Activated T-cell treated with anti-CD3 and anti-CD28 coated beads, Interleukin-2, amount 50 U/mL, for 72 hours (primary cell): ENCODE measurements around the gene RPUSD2. TPM values are rescaled to one million over a fixed set of nuclear protein-coding genes. Genes with fewer than 3 reads are reported as not detected.

Experiments
- ATAC-seq, 2 donors: fragments of 150-1000 bp; cut with Tn5 transposase; replicated peaks in 1 of 2; 2 replicates each; pipeline ENCODE4 v1.10.0; 2021; ENCODE audit warnings: moderate library complexity in 2 of 2, mild to moderate bottlenecking in 1 of 2
- DNase-seq, 2 donors: peaks; one replicate each; pipeline ENCODE4 v3.0.0; 2021 to 2022; ENCODE audit warnings: mixed read lengths in 1 of 2
- H3K27ac Mint-ChIP-seq: one replicate; pipeline ENCODE4 v1.8.0; 2022; ENCODE audit warnings: mild to moderate bottlenecking, moderate library complexity, mixed read lengths
- H3K27me3 Mint-ChIP-seq: one replicate; pipeline ENCODE4 v1.8.0; 2022; ENCODE audit warnings: low read depth, mixed read lengths
- H3K36me3 Mint-ChIP-seq, 2 donors: one replicate each; pipeline ENCODE4 v1.8.0; 2022; ENCODE audit warnings: mixed read lengths in 2 of 2, mild to moderate bottlenecking in 1 of 2; ENCODE audit not compliant: insufficient read depth in 2 of 2
- H3K4me1 Mint-ChIP-seq: one replicate; pipeline ENCODE4 v1.8.0; 2022; ENCODE audit warnings: low read depth, mixed read lengths
- H3K4me3 Mint-ChIP-seq, 2 donors: one replicate each; pipeline ENCODE4 v1.8.0; 2022; ENCODE audit warnings: mild to moderate bottlenecking in 2 of 2, mixed read lengths in 2 of 2, moderate library complexity in 2 of 2
- H3K9me3 Mint-ChIP-seq, 2 donors: one replicate each; pipeline ENCODE4 v1.8.0; 2022; ENCODE audit warnings: mixed read lengths in 2 of 2
- total RNA-seq, 2 donors: library from RNA; stranded (reverse); gene quantifications; one replicate each; pipeline ENCODE4 v1.2.3, GENCODE V29; 2022

The RPUSD2 gene
- total RNA-seq, 2 donors from 2014 or later, result 11.3 to 12.9 TPM

DNA sequence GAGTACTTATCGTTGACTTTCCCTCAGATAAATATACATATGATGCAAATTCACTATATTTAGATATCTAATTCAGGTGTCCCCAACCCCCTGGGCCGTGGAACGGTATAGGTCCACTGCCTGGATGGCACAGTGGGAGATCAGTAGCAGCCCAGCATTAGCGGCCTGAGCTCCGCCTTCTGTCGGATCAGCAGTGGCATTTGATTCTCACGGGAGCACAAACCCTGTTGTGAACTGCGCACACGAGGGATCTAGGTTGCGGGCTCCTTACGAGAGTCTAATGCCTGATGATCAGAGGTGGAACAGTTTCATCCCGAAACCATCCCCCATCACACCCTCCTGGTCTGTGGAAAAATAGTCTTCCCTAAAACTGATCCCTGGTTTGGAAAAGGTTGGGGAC lies 31.9 kb downstream of the RPUSD2 start:
- Mint-ChIP-seq H3K36me3 (peaks cover 2 to 5% of the 10 kb centered on the region in 2 donors), H3K4me3 (no peak overlapping the region), H3K27me3 (no peaks in the 10 kb centered on the region), H3K9me3 (no peaks in the 10 kb centered on the region), H3K27ac (no peak overlapping the region), H3K4me1 (no peaks in the 10 kb centered on the region)
- DNase-seq (no peak), ATAC-seq (no peak)

DNA sequence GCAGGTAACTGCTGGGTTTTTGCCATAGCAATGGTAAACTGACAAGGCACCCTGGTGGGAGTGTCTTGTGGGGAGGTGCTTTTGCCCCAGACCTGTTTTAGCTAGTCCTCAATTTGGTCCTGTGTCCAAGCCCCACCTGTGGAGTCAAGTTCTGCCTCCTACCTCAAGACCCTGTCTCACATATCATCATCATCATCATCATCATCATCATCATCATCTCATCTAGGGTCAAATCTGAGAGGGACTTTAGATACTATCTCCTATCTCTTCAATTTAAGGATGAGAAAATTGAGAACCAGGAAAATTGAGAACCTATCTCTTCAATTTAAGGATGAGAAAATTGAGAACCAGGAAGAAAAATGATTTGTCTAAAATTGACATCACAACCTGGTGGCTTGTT lies 34.8 kb downstream of the RPUSD2 start:
- DNase-seq, result no peak
- no peaks in the 10 kb centered on the region for H3K27me3 Mint-ChIP-seq
- H3K4me3 Mint-ChIP-seq, result no peak overlapping the region
- H3K4me1 Mint-ChIP-seq, result no peaks in the 10 kb centered on the region
- H3K36me3 Mint-ChIP-seq, result peaks cover 6% of the 10 kb centered on the region in 2 donors
- H3K27ac Mint-ChIP-seq, result no peak overlapping the region
- no peaks in the 10 kb centered on the region for H3K9me3 Mint-ChIP-seq
- no peak for ATAC-seq

DNA sequence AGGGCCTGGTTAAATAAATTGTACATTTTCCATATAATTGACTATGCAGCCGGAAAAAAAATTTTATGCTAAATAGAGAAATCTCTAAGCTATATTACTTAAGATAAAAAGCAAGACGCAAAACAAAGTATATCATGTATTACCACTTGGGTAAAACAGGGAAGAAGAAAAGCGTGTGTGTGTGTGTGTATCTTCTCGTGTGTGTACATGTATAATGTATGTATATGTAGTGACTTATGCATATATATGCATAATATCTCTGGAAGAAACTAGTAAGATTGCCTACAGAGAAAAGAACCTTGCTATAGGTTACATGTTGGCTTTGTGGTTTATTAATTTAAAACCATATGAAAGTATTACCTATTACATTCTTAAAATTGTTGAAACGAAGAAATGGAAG lies 44.0 kb downstream of the RPUSD2 start:
- Mint-ChIP-seq H3K4me1 (no peaks in the 10 kb centered on the region), H3K4me3 (no peak overlapping the region), H3K27ac (no peak overlapping the region), H3K36me3 (peaks cover 1 to 4% of the 10 kb centered on the region in 2 donors), H3K9me3 (no peaks in the 10 kb centered on the region), H3K27me3 (no peaks in the 10 kb centered on the region)
- DNase-seq (no peak), ATAC-seq (no peak)

DNA sequence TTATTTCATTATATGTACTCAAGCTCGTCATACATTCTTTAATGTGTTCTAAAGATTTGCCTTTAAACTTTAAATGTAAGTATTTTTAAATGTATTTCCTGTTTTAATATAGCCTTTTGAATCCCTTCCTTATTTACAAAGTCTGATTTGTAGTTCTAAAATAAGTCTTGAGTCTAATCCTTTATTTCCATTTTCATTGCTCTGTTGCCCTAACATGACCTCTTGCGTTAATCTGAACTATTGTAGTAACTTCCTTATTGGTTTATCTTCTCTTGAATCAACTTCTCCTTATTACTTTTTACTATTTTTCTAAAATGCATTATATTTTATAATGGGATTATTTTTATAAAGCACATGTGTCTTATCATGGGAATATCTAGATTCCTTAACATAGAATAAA lies 48.9 kb downstream of the RPUSD2 start:
- Mint-ChIP-seq H3K36me3 (peaks cover 3 to 30% of the 10 kb centered on the region in 2 donors), H3K27ac (no peak overlapping the region), H3K27me3 (no peaks in the 10 kb centered on the region), H3K4me3 (no peak overlapping the region), H3K4me1 (no peaks in the 10 kb centered on the region), H3K9me3 (no peaks in the 10 kb centered on the region)
- DNase-seq (no peak), ATAC-seq (no peak)

DNA sequence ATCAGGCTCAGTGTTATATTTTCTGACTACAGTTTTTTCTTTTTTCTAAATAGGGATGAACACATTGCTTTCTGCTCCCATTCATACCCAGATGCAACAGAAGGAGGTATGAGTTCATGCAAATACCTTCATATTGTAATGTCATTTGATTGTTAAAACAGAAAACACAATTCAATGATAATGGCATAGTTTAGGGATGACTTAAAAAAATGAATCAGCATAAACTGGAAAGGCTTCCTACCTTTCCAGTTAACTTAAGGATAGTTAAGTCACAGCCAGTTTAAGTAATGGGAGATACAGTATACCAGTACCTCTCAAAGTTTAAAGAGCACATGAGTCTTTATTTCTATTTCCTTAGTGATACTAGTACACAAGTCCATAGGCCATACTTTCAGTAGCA lies 49.8 kb downstream of the RPUSD2 start:
- ATAC-seq (no peak), DNase-seq (no peak)
- H3K27me3 Mint-ChIP-seq, result no peaks in the 10 kb centered on the region
- peaks cover 3 to 30% of the 10 kb centered on the region in 2 donors for H3K36me3 Mint-ChIP-seq
- no peaks in the 10 kb centered on the region for H3K4me1 Mint-ChIP-seq
- no peak overlapping the region for H3K4me3 Mint-ChIP-seq
- H3K9me3 Mint-ChIP-seq, result no peaks in the 10 kb centered on the region
- no peak overlapping the region for H3K27ac Mint-ChIP-seq

DNA sequence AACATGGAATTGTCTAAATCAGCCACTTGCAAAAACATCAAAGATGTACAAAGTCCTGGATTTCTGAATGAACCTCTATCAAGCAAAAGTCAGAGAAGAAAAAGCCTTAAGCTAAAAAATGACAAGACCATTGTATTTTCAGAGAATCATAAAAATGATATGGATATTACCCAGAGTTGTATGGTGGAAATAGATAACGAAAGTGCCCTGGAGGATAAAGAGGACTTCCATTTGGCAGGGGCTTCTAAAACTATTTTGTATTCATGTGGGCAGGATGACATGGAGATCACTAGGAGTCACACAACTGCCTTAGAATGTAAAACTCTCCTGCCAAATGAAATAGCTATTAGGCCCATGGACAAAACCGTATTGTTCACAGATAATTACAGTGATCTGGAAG lies 54.3 kb downstream of the RPUSD2 start:
- DNase-seq (no peak), ATAC-seq (no peak)
- Mint-ChIP-seq H3K27ac (no peak overlapping the region), H3K4me1 (no peaks in the 10 kb centered on the region), H3K36me3 (peaks cover 2 to 28% of the 10 kb centered on the region in 2 donors), H3K4me3 (no peak overlapping the region), H3K27me3 (no peaks in the 10 kb centered on the region), H3K9me3 (no peaks in the 10 kb centered on the region)

Other genes starting within 250 kb of the RPUSD2 start
- gene INAFM2, start 245.6 kb upstream of the RPUSD2 start, total RNA-seq, result 10 to 100 TPM in 1 of 2 donors, 1 to 10 TPM in 1; 7.1 to 10.2 TPM
- 1 to 10 TPM; 1.0 to 1.6 TPM for gene CCDC9B, start 228.4 kb upstream of the RPUSD2 start, total RNA-seq
- gene PHGR1, start 218.3 kb upstream of the RPUSD2 start, total RNA-seq, result not detected
- under 1 TPM; 0.19 to 0.34 TPM for gene DISP2, start 211.1 kb upstream of the RPUSD2 start, total RNA-seq
- 10 to 100 TPM; 47.3 to 61.5 TPM for gene KNSTRN, start 186.6 kb upstream of the RPUSD2 start, total RNA-seq
- 10 to 100 TPM; 61.2 to 75.5 TPM for gene IVD, start 163.5 kb upstream of the RPUSD2 start, total RNA-seq
- gene BAHD1, start 128.3 kb upstream of the RPUSD2 start, total RNA-seq, result 10 to 100 TPM; 20.8 to 21.9 TPM
- 1 to 10 TPM; 9.5 to 9.7 TPM for gene CHST14, start 98.3 kb upstream of the RPUSD2 start, total RNA-seq
- gene CCDC32, start 4.3 kb upstream of the RPUSD2 start, total RNA-seq, result 10 to 100 TPM; 34.8 to 38.1 TPM
- 10 to 100 TPM; 32.5 to 34.1 TPM for gene KNL1, start 24.9 kb downstream of the RPUSD2 start, total RNA-seq
- 10 to 100 TPM; 49.9 to 73.2 TPM for gene RAD51, start 125.9 kb downstream of the RPUSD2 start, total RNA-seq
- gene RMDN3, start 186.0 kb downstream of the RPUSD2 start, total RNA-seq, result 10 to 100 TPM; 28.0 to 30.7 TPM
- 10 to 100 TPM; 40.9 to 44.8 TPM for gene GCHFR, start 194.8 kb downstream of the RPUSD2 start, total RNA-seq
- 1 to 10 TPM; 1.6 to 1.7 TPM for gene C15orf62, start 200.7 kb downstream of the RPUSD2 start, total RNA-seq
- gene ZFYVE19, start 237.8 kb downstream of the RPUSD2 start, total RNA-seq, result 10 to 100 TPM; 24.1 to 29.8 TPM
- 10 to 100 TPM; 26.3 to 37.3 TPM for gene DNAJC17, start 238.2 kb downstream of the RPUSD2 start, total RNA-seq